ENCODE measurements around the gene STXBP4. TPM values are rescaled to one million over a fixed set of nuclear protein-coding genes. Genes with fewer than 3 reads are reported as not detected.

STXBP4 gene
- total RNA-seq, 1 experiment from 2014 or later = 16.5 TPM

DNA sequence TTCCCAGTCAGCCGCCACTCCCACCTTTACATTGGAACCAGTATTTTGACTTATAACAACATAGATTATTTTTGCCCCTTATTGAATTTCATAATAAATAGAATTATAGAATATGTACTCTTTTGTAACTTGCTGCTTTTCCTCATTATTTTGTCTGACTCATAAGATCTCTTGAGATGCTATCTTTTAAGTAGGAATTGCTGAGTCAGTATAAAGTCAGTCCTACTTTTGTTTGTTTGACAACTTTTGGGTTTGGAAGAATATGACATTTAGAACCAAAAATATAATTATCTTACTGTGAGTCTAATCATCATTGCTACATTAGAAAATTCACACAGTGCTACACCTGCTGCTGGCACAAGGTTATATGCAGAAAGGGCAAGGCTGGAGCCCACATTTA is 69.7 kb downstream of the STXBP4 start:
- Histone ChIP-seq H3K23me2 (ENCODE audit: insufficient read length, low read depth, low read length, poor library complexity, severe bottlenecking) (no peaks in the 10 kb centered on the region), H2BK15ac (ENCODE audit: low read depth, low read length) (no peak overlapping the region), H3K56ac (ENCODE audit: insufficient read length, low read depth, low read length) (no peak overlapping the region), H2BK20ac (ENCODE audit: low read depth, low read length, poor library complexity, severe bottlenecking) (no peak overlapping the region), H2BK5ac (ENCODE audit: insufficient read length, low read length) (no peak overlapping the region), H3T11ph (ENCODE audit: low read length) (no peak overlapping the region), H3K79me2 (ENCODE audit: insufficient read depth, low read length) (no peaks in the 10 kb centered on the region), H3K79me1 (ENCODE audit: insufficient read depth, low read depth, low read length, poor library complexity, severe bottlenecking) (no peaks in the 10 kb centered on the region), H2AK5ac (ENCODE audit: insufficient read length, low read length) (no peak overlapping the region), H3K9ac (ENCODE audit: extremely low read depth, insufficient read length, low read length) (no peak overlapping the region), H3K4me1 (ENCODE audit: insufficient read depth, low read length) (no peaks in the 10 kb centered on the region), H3K9me3 (ENCODE audit: control insufficient read depth, low read depth, low read length) (no peaks in the 10 kb centered on the region), H2AFZ (ENCODE audit: low read length) (no peak overlapping the region), H3K23ac (ENCODE audit: insufficient read length, low read depth, low read length) (no peak overlapping the region), H2BK12ac (ENCODE audit: insufficient read length, low read depth, low read length) (no peak overlapping the region), H4K91ac (ENCODE audit: insufficient read length, low read depth, low read length) (no peak overlapping the region), H4K5ac (ENCODE audit: insufficient read length, low read depth, low read length) (no peak overlapping the region), H3K4ac (ENCODE audit: low read depth, low read length) (no peak overlapping the region), H3K14ac (ENCODE audit: insufficient read depth, low read length) (no peak overlapping the region), H4K8ac (replicated peaks; ENCODE audit: insufficient read length, low read depth, low read length) (no peak overlapping the region), H2BK120ac (ENCODE audit: low read depth, low read length, poor library complexity, severe bottlenecking) (no peak overlapping the region), H3K18ac (ENCODE audit: insufficient read length, low read depth, low read length) (no peak overlapping the region), H3K4me2 (ENCODE audit: insufficient read depth, insufficient read length, low read length) (no peak overlapping the region), H3K27me3 (ENCODE audit: insufficient read depth, low read length) (no peaks in the 10 kb centered on the region), H3K27ac (ENCODE audit: insufficient read length, low read depth, low read length) (no peak overlapping the region), H4K20me1 (ENCODE audit: control insufficient read depth, insufficient read depth, insufficient read length) (no peaks in the 10 kb centered on the region)
- Mint-ChIP-seq H3K27ac (no peak overlapping the region), H3K4me3 (no peak overlapping the region), H3K36me3 (ENCODE audit: insufficient read depth in 1 of 3, low read depth in 3 of 3) (peaks cover 0 to 1% (median under 1%) of the 10 kb centered on the region in 3 experiments; a peak in 3 of 7 replicates), H3K4me1 (no peaks in the 10 kb centered on the region), H3K27me3 (ENCODE audit: low read depth) (no peaks in the 10 kb centered on the region), H3K9me3 (no peaks in the 10 kb centered on the region)
- TF ChIP-seq, protein P1, sequence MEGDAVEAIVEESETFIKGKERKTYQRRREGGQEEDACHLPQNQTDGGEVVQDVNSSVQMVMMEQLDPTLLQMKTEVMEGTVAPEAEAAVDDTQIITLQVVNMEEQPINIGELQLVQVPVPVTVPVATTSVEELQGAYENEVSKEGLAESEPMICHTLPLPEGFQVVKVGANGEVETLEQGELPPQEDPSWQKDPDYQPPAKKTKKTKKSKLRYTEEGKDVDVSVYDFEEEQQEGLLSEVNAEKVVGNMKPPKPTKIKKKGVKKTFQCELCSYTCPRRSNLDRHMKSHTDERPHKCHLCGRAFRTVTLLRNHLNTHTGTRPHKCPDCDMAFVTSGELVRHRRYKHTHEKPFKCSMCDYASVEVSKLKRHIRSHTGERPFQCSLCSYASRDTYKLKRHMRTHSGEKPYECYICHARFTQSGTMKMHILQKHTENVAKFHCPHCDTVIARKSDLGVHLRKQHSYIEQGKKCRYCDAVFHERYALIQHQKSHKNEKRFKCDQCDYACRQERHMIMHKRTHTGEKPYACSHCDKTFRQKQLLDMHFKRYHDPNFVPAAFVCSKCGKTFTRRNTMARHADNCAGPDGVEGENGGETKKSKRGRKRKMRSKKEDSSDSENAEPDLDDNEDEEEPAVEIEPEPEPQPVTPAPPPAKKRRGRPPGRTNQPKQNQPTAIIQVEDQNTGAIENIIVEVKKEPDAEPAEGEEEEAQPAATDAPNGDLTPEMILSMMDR (conservative IDR thresholded peaks at IDR 0.05) = no peak
- no CpG with 5 or more reads among the region's 1 CpG for WGBS (ENCODE audit: extremely low coverage, insufficient read length, low lambda C conversion rate)
- DNase-seq = no peak

Measured in H9 (cell line).